ENCODE data around the gene FBP2.

Gene FBP2

DNA sequence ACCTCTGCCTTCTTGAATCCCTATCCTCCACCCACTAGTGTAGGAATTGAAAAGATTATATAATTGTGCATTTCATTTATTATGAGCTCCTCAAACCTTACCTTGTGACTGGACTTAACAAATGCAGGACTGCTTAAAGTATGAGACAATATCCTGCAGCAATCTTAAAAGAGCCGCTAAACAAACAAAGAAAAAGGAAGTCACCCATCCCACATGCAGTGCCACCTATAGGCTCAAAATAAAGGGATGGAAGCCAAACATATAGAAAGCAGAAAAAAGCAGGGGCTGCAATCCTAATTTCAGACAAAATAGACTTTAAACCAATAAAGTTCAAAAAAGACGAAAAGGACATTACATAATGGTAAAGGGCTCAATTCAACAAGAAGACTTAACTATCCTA is 30.1 kb downstream of the FBP2 start:
- Histone ChIP-seq H3K27ac (no peak overlapping the region), H3K4me3 (no peak overlapping the region)
- DNase-seq (ENCODE audit: low spot score): no peak
- TF ChIP-seq, protein P1, sequence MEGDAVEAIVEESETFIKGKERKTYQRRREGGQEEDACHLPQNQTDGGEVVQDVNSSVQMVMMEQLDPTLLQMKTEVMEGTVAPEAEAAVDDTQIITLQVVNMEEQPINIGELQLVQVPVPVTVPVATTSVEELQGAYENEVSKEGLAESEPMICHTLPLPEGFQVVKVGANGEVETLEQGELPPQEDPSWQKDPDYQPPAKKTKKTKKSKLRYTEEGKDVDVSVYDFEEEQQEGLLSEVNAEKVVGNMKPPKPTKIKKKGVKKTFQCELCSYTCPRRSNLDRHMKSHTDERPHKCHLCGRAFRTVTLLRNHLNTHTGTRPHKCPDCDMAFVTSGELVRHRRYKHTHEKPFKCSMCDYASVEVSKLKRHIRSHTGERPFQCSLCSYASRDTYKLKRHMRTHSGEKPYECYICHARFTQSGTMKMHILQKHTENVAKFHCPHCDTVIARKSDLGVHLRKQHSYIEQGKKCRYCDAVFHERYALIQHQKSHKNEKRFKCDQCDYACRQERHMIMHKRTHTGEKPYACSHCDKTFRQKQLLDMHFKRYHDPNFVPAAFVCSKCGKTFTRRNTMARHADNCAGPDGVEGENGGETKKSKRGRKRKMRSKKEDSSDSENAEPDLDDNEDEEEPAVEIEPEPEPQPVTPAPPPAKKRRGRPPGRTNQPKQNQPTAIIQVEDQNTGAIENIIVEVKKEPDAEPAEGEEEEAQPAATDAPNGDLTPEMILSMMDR (IDR thresholded peaks at IDR 0.05): no peak

DNA sequence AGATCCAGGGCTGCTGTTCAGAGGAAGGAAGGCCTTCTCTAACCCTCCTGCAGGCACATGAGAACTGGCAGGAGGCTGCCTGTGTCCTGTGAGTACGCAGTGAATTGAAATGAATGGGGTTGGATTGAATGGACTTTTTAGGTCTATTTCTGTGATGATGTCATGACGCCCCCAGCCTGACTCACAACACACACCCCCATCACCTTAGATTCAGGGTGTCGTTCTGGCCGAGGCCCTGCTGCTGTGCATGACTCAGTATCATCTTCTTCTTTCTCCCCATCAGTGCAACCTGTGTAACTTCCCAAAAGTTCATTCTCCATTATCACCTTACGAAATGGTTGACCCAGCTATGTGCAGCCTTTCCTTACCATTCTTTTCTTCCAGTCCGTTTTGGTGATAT is 33.4 kb downstream of the FBP2 start:
- H3K4me3 ChIP-seq: no peak overlapping the region
- no peak overlapping the region for H3K27ac ChIP-seq
- no peak for DNase-seq (ENCODE audit: low spot score)
- TF ChIP-seq, protein P1 (IDR thresholded peaks at IDR 0.05): no peak

DNA sequence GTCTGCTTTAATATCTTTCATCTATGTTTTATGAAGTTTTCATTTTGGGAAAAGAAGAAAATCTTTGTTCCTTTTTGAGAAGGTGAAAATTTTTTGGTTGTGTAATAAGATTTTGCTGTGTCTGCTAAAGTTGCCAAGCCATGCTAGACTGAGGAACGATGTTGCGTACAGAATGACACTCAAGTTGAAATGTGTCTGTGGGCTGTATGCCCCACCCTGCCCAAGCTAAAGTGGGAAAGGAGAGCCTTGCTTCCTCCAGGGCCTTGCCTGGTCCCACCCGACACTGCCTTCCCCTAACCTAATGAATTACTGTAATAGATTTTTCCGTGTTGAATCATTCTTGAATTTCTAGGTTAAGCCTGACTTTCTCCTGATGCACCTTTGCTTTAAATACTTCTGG is 36.2 kb downstream of the FBP2 start:
- TF ChIP-seq, protein P1 (IDR thresholded peaks at IDR 0.05): no peak
- no peak for DNase-seq (ENCODE audit: low spot score)
- H3K4me3 ChIP-seq: no peak overlapping the region
- H3K27ac ChIP-seq: no peak overlapping the region

DNA sequence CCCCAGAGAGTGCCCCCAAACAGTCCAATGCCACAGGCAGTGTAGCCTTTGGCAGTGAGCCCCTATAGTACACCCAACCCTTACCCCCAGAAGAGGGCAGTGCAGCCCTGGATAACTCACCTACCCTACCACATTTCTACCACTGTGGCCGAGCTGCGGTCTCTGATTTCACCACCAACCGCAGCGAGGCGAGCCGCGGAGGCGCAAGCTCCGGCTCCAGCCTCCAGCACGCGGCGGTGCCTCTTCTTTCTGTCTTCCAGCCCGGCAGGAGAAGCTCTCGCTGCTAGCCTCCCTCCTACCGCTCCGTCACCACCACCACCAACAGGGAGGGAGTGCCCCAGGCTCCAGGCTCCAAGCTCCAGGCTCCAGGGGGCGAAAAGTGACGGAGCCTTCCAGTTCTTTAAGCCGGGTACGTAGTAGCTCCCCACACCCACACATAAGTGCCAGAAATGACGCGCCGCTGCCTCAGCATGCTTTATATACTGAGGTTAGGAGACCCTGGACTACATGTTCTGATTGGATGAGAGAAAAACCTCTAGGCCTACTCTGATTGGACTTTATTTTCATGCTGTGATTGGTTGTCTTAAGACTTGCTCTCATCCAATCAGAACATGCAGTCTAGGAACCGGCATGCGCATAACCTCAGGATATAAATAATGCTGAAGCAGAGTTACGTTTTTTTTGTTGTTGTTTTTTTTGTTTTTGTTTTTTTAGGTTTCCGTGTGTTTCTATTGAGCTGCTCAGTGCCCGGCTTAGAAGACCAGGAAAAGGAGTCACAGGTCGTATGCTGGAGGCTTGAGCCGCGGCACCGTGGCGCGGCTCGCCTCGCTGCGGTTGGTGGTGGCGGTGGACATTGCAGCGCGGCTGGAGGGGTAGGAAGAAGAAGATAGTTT is 38.9 kb downstream of the FBP2 start, which contains the start of gene PCAT7:
Gene PCAT7 (plus strand): TSS at position 645 of the 893 bp plus-strand sequence.
- TF ChIP-seq, protein P1 (IDR thresholded peaks at IDR 0.05): no peak
- no peak for DNase-seq (ENCODE audit: low spot score)
- no peak within 1 kb of the TSS for H3K4me3 ChIP-seq
- H3K27ac ChIP-seq: no peak within 1 kb of the TSS

DNA sequence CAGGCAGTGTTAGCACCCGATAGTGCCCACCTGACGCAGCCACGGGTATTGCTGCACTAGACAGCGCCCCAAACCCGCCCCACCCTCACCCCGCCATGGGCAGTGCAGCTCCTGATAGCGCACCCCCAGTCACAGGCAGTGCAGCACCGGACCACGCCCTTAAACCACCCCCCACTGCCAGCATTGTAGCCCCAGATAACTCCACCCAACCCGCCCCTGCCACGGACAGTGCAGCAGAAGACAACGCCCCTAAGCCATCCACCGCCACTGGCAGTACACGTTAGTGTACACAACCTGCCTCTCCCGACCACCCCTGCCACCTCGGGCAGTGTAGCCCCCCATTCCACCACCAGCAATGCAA is 39.6 kb downstream of the FBP2 start:
- no peak overlapping the region for H3K4me3 ChIP-seq
- no peak overlapping the region for H3K27ac ChIP-seq
- no peak for DNase-seq (ENCODE audit: low spot score)
- TF ChIP-seq, protein P1 (IDR thresholded peaks at IDR 0.05): no peak

DNA sequence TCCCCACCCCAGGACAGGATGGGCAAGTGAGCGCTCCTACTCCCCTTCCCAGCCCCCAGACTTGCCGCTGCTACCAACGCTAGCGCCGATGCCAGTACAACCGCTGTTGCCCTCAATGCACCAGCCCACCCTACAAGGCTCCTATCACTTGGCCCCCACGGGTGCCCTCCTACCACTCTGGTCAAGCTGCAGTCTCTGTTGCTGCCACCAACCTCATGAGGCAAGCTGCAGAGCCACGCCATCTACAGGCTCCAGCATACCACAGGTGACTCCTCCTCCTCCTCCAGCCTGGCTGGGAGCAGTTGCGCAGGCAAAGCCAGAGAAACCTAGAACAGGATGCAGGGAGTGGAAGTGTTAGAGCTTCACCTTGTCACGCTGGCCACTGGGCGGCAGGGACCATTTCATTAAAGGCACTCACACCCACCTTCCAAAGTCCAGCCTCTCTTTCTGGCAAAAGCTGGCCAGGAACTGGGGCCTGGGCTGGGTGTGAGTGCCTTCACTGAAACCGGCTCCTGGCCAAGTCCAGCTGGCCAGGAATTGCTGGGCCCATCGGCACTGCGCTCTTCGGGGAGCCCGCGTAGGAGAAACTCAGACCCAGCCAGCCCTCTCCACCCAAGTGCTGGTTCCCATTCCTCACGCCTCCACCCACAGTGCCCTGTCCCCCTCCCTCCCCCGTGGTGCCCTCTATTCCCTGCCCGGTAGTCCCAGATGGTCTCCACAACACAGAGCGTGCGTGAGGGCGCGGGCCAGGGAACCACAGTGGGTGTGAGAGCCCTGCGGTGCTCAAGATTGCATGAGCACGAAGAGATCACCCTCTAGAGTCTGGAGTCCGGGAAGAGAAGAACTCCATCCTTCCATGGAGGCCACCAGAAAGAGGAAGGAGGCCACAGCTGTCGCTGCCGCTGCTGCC is 40.3 kb downstream of the FBP2 start:
- no peak overlapping the region for H3K4me3 ChIP-seq
- H3K27ac ChIP-seq: no peak overlapping the region
- no peak for DNase-seq (ENCODE audit: low spot score)

More for the DNA sequence above, 40.3 kb downstream of the FBP2 start:
- TF ChIP-seq, protein P1 (IDR thresholded peaks at IDR 0.05): no peak

All from coronary artery (tissue), 2 donors.